HG03280 (cell line): ENCODE data around the gene DGKQ.

Experiments
- ATAC-seq: cut with Tn5 transposase; IDR thresholded peaks from one replicate; pipeline ENCODE4 v1.9.1; 2021; ENCODE audit warnings: mild to moderate bottlenecking, moderate library complexity; ENCODE audit not compliant: unreplicated experiment

Gene DGKQ

GRCh38 chr4:963276-964225 is 9.8 kb downstream of the DGKQ start:
- no peak for ATAC-seq

GRCh38 chr4:962231-963208 is 10.8 kb downstream of the DGKQ start:
- ATAC-seq, result no peak

- no peak for ATAC-seq
Measured at GRCh38 chr4:961351-962230, 11.8 kb downstream of the DGKQ start.

- no peak for ATAC-seq
Measured at GRCh38 chr4:960636-961350, 12.6 kb downstream of the DGKQ start.

GRCh38 chr4:960140-960635 is 13.2 kb downstream of the DGKQ start:
- no peak for ATAC-seq

- ATAC-seq, result no peak
Measured at GRCh38 chr4:959338-960139, 13.8 kb downstream of the DGKQ start.

- ATAC-seq, result no peak
Measured at GRCh38 chr4:958696-959337, 14.6 kb downstream of the DGKQ start.

GRCh38 chr4:958314-958665 is 15.1 kb downstream of the DGKQ start:
- no peak for ATAC-seq

GRCh38 chr4:957581-958313 is 15.6 kb downstream of the DGKQ start:
- no peak for ATAC-seq

- no peak for ATAC-seq
Measured at GRCh38 chr4:957231-957580, 16.2 kb downstream of the DGKQ start.

GRCh38 chr4:956531-957230 is 16.7 kb downstream of the DGKQ start:
- ATAC-seq, result no peak

GRCh38 chr4:955931-956381 is 17.4 kb downstream of the DGKQ start:
- no peak for ATAC-seq

- no peak for ATAC-seq
Measured at GRCh38 chr4:955161-955921, 18.0 kb downstream of the DGKQ start.

- ATAC-seq, result no peak
Measured at GRCh38 chr4:954211-955020, 19.0 kb downstream of the DGKQ start.

GRCh38 chr4:953574-953915 is 19.8 kb downstream of the DGKQ start:
- ATAC-seq, result no peak
